Measurements from ENCODE around the gene MCCC1. TPM values are rescaled to one million over a fixed set of nuclear protein-coding genes. Genes with fewer than 3 reads are reported as not detected.

Gene MCCC1
- total RNA-seq, 1 experiment from 2014 or later, result 74.7 TPM

GRCh38 chr3:183061391-183062172, 37.7 kb downstream of the MCCC1 start:
- Mint-ChIP-seq H3K9me3 (ENCODE audit: low read depth, unreplicated experiment) (no peaks in the 10 kb centered on the region), H3K27me3 (ENCODE audit: unreplicated experiment) (no peaks in the 10 kb centered on the region), H3K27ac (ENCODE audit: unreplicated experiment) (no peak overlapping the region), H3K4me3 (ENCODE audit: low read depth, unreplicated experiment) (no peak overlapping the region), H3K36me3 (ENCODE audit: insufficient read depth, unreplicated experiment) (no peaks in the 10 kb centered on the region), H3K4me1 (ENCODE audit: low read depth, unreplicated experiment) (no peaks in the 10 kb centered on the region)
- no peak for DNase-seq
- intact Hi-C loops (cut with micrococcal nuclease; ENCODE audit: unreplicated experiment), result no loop called here
- no TSS peak for BruUV-seq (replicated peaks)
- TF ChIP-seq CTCF (IDR thresholded peaks at IDR 0.05; ENCODE audit: unreplicated experiment), result no peak
- CTCF ChIA-PET, result interaction anchor here (0.6 kb wide), 1 partner anchor 110 kb away, joined by 4 read pairs; no protein-coding TSS in a partner anchor

- no TSS peak for BruUV-seq (replicated peaks)
- CTCF ChIA-PET, result no interaction called here
- Mint-ChIP-seq H3K9me3 (ENCODE audit: low read depth, unreplicated experiment) (no peaks in the 10 kb centered on the region), H3K27ac (ENCODE audit: unreplicated experiment) (no peak overlapping the region), H3K27me3 (ENCODE audit: unreplicated experiment) (no peaks in the 10 kb centered on the region), H3K4me1 (ENCODE audit: low read depth, unreplicated experiment) (no peaks in the 10 kb centered on the region), H3K36me3 (ENCODE audit: insufficient read depth, unreplicated experiment) (no peaks in the 10 kb centered on the region), H3K4me3 (ENCODE audit: low read depth, unreplicated experiment) (no peak overlapping the region)
- intact Hi-C loops (cut with micrococcal nuclease; ENCODE audit: unreplicated experiment), result no loop called here
- no peak for TF ChIP-seq CTCF (IDR thresholded peaks at IDR 0.05; ENCODE audit: unreplicated experiment)
- no peak for DNase-seq
These were observed 40.9 kb downstream of the MCCC1 start for GRCh38 chr3:183058351-183058750.

- no peaks in the 10 kb centered on the region for H3K27me3 Mint-ChIP-seq (ENCODE audit: unreplicated experiment)
- no peak for DNase-seq
- peaks cover 14% of the 10 kb centered on the region for H3K36me3 Mint-ChIP-seq (ENCODE audit: insufficient read depth, unreplicated experiment)
- no peaks in the 10 kb centered on the region for H3K4me1 Mint-ChIP-seq (ENCODE audit: low read depth, unreplicated experiment)
- H3K27ac Mint-ChIP-seq (ENCODE audit: unreplicated experiment), result no peak overlapping the region
- no TSS peak for BruUV-seq (replicated peaks)
- no peak overlapping the region for H3K4me3 Mint-ChIP-seq (ENCODE audit: low read depth, unreplicated experiment)
- intact Hi-C loops (cut with micrococcal nuclease; ENCODE audit: unreplicated experiment), result no loop called here
- no peaks in the 10 kb centered on the region for H3K9me3 Mint-ChIP-seq (ENCODE audit: low read depth, unreplicated experiment)
- CTCF ChIA-PET, result no interaction called here
- TF ChIP-seq CTCF (IDR thresholded peaks at IDR 0.05; ENCODE audit: unreplicated experiment), result no peak
These were observed 48.6 kb downstream of the MCCC1 start for GRCh38 chr3:183050706-183051105.

- no peak for TF ChIP-seq CTCF (IDR thresholded peaks at IDR 0.05; ENCODE audit: unreplicated experiment)
- H3K4me1 Mint-ChIP-seq (ENCODE audit: low read depth, unreplicated experiment), result no peaks in the 10 kb centered on the region
- no peaks in the 10 kb centered on the region for H3K27me3 Mint-ChIP-seq (ENCODE audit: unreplicated experiment)
- no peak overlapping the region for H3K4me3 Mint-ChIP-seq (ENCODE audit: low read depth, unreplicated experiment)
- no peaks in the 10 kb centered on the region for H3K9me3 Mint-ChIP-seq (ENCODE audit: low read depth, unreplicated experiment)
- BruUV-seq (replicated peaks), result no TSS peak
- peaks cover 23% of the 10 kb centered on the region for H3K36me3 Mint-ChIP-seq (ENCODE audit: insufficient read depth, unreplicated experiment)
- no peak overlapping the region for H3K27ac Mint-ChIP-seq (ENCODE audit: unreplicated experiment)
- no peak for DNase-seq
- CTCF ChIA-PET, result interaction anchor here (0.6 kb wide), 1 partner anchor 10 kb away, joined by 3 read pairs; no protein-coding TSS in a partner anchor
- intact Hi-C loops (cut with micrococcal nuclease; ENCODE audit: unreplicated experiment), result no loop called here
These were observed 52.4 kb downstream of the MCCC1 start for GRCh38 chr3:183046883-183047282.

All from Calu3 (cell line).